AG09319 (cell line): ENCODE measurements around the gene FCHSD1.

ENCODE experiments used
- DNase-seq: peaks from one replicate; pipeline ENCODE4 v3.0.0-alpha.2; 2010; ENCODE audit warnings: low read depth; ENCODE audit errors: extremely low read depth
- CTCF ChIP-seq: IDR thresholded peaks from 2 replicates; pipeline ENCODE4 v1.5.1; 2011; ENCODE audit warnings: low read depth, mild to moderate bottlenecking, inconsistent platforms, low read length, moderate library complexity

The FCHSD1 gene

GRCh38 chr5:141650851-141651727 is at the start of gene FCHSD1:
Gene FCHSD1 (minus strand): TSS chr5:141651418. CDS start chr5:141651368, 50 bp downstream.
- DNase-seq = peak; percentile 52
- no peak for TF ChIP-seq CTCF

- no peak for TF ChIP-seq CTCF
- no peak for DNase-seq
Measured at GRCh38 chr5:141697586-141697985, 46.4 kb upstream of the FCHSD1 start.

- DNase-seq = no peak
- no peak for TF ChIP-seq CTCF
Measured at GRCh38 chr5:141696431-141696830, 45.2 kb upstream of the FCHSD1 start.

- TF ChIP-seq CTCF = no peak
- DNase-seq = no peak
Measured at GRCh38 chr5:141695627-141696215, 44.5 kb upstream of the FCHSD1 start.

- no peak for TF ChIP-seq CTCF
Measured at GRCh38 chr5:141694479-141694878, 43.3 kb upstream of the FCHSD1 start.

GRCh38 chr5:141692919-141693725 is 41.9 kb upstream of the FCHSD1 start:
- TF ChIP-seq CTCF = no peak
- DNase-seq = no peak

More at GRCh38 chr5:141694479-141694878, 43.3 kb upstream of the FCHSD1 start:
- DNase-seq = no peak
